H1 (cell line): ENCODE results near the gene GPC2. TPM values are rescaled to one million over a fixed set of nuclear protein-coding genes. Genes with fewer than 3 reads are reported as not detected.

Experiments
- CTCF ChIA-PET: fragments of 300-600 bp; sonication (Branson Sonifier 250); formaldehyde crosslinking; loops from one replicate; lab custom pipeline; 2021; ENCODE audit not compliant: partially characterized antibody; lab: Charles Lee
- POLR2A ChIA-PET: fragments of 300-600 bp; sonication (Branson Sonifier 250); formaldehyde crosslinking; loops from one replicate; lab custom pipeline; 2021; ENCODE audit warnings: inconsistent platforms; ENCODE audit not compliant: partially characterized antibody; lab: Charles Lee
- DNase-seq, 2 experiments: peaks; one replicate each; pipeline versions ENCODE4 v3.0.0 to v3.0.0-alpha.2; 2010 to 2022; ENCODE audit warnings: low spot score in 2 of 2, low read depth in 1 of 2, mixed read lengths in 1 of 2
- FAIRE-seq: peaks from 2 replicates; lab custom pipeline; 2011; peaks lifted over from hg19 to GRCh38; lab: Jason Lieb, UNC
- H2AFZ ChIP-seq: 2 replicates; pipeline ENCODE4 v1.8.1; 2012; ENCODE audit warnings: low read length, inconsistent platforms
- H2AK5ac ChIP-seq: 2 replicates; pipeline ENCODE4 v1.6.1; 2013; ENCODE audit warnings: low read depth, low read length
- H2BK120ac ChIP-seq: replicated peaks from 2 replicates; pipeline ENCODE3; 2013; ENCODE audit warnings: low read depth, low read length, inconsistent platforms
- H2BK12ac ChIP-seq: 2 replicates; pipeline ENCODE4 v1.6.1; 2013; ENCODE audit warnings: low read depth, low read length
- H2BK15ac ChIP-seq: 2 replicates; pipeline ENCODE4 v1.6.1; 2013; ENCODE audit warnings: low read length
- H2BK20ac ChIP-seq: 2 replicates; pipeline ENCODE4 v1.6.1; 2013; ENCODE audit warnings: low read length
- H2BK5ac ChIP-seq: 2 replicates; pipeline ENCODE4 v1.6.1; 2013; ENCODE audit warnings: low read depth, low read length
- H3K14ac ChIP-seq: 2 replicates; pipeline ENCODE4 v1.6.1; 2013; ENCODE audit warnings: inconsistent platforms; ENCODE audit not compliant: insufficient read length
- H3K18ac ChIP-seq: 2 replicates; pipeline ENCODE4 v1.6.1; 2013; ENCODE audit warnings: low read length; ENCODE audit errors: extremely low read depth
- H3K23ac ChIP-seq: 2 replicates; pipeline ENCODE4 v1.6.1; 2013; ENCODE audit warnings: inconsistent platforms; ENCODE audit not compliant: insufficient read length
- H3K23me2 ChIP-seq: 2 replicates; pipeline ENCODE4 v1.6.1; 2013; ENCODE audit warnings: low read depth, low read length
- H3K27ac ChIP-seq: 2 replicates; pipeline ENCODE4 v1.6.1; 2011; ENCODE audit warnings: low read depth, low read length, inconsistent platforms
- H3K27me3 ChIP-seq, 4 experiments: replicated peaks in 1 of 4; 1 replicate in 1 of 4; 2 replicates in 3 of 4; pipeline versions ENCODE4 v1.6.1 to v1.8.1; 2011 to 2013; ENCODE audit warnings: low read length in 3 of 4, mild to moderate bottlenecking in 3 of 4, inconsistent platforms in 2 of 4, mixed read lengths in 2 of 4, moderate library complexity in 1 of 4; ENCODE audit not compliant: control insufficient read depth in 3 of 4, insufficient read depth in 3 of 4; ENCODE audit errors: extremely low read depth in 1 of 4
- H3K36me3 ChIP-seq, 4 experiments: 2 replicates each; pipeline versions ENCODE4 v1.6.1 to v1.8.1; 2011 to 2013; ENCODE audit warnings: mild to moderate bottlenecking in 4 of 4, low read length in 3 of 4, moderate library complexity in 2 of 4, control low read depth in 1 of 4, inconsistent platforms in 1 of 4; ENCODE audit not compliant: insufficient read depth in 4 of 4, control insufficient read depth in 2 of 4
- H3K4ac ChIP-seq: replicated peaks from 2 replicates; pipeline ENCODE3; 2013; ENCODE audit warnings: low read length, low read depth, mixed read lengths, inconsistent platforms; ENCODE audit not compliant: insufficient read length
- H3K4me1 ChIP-seq, 4 experiments: replicated peaks in 1 of 4; 1 replicate in 1 of 4; 2 replicates in 3 of 4; pipeline versions ENCODE4 v1.6.1 to v1.8.1; 2011 to 2013; ENCODE audit warnings: low read length in 3 of 4, inconsistent platforms in 2 of 4, mixed read lengths in 1 of 4; ENCODE audit not compliant: insufficient read depth in 4 of 4, control insufficient read depth in 3 of 4
- H3K4me2 ChIP-seq, 2 experiments: 2 replicates each; pipeline versions ENCODE4 v1.6.1 to v1.8.1; 2011 to 2013; ENCODE audit warnings: low read depth in 2 of 2, low read length in 2 of 2, control low read depth in 1 of 2, inconsistent platforms in 1 of 2, mild to moderate bottlenecking in 1 of 2; ENCODE audit not compliant: insufficient read depth in 1 of 2
- H3K4me3 ChIP-seq, 4 experiments: fragments of 200-600, 300-600 bp in 1 of 4; sonication (generic), shearing (Covaris generic), sonication (Bioruptor Twin) in 1 of 4; 2 replicates each; pipeline versions ENCODE4 v1.5.1 to v1.8.1; 2011 to 2016; ENCODE audit warnings: low read length in 4 of 4, low read depth in 3 of 4, control low read depth in 2 of 4, inconsistent platforms in 2 of 4, mild to moderate bottlenecking in 2 of 4, mixed read lengths in 1 of 4, moderate library complexity in 1 of 4; ENCODE audit not compliant: insufficient read depth in 2 of 4; ENCODE audit errors: extremely low read depth in 1 of 4
- H3K56ac ChIP-seq: replicated peaks from 2 replicates; pipeline ENCODE3; 2013; ENCODE audit warnings: low read depth, mild to moderate bottlenecking, mixed read lengths, low read length, inconsistent platforms; ENCODE audit not compliant: insufficient read length
- H3K79me1 ChIP-seq: 2 replicates; pipeline ENCODE4 v1.6.1; 2013; ENCODE audit warnings: low read depth, low read length, control low read depth
- H3K79me2 ChIP-seq, 2 experiments: 2 replicates each; pipeline versions ENCODE4 v1.6.1 to v1.8.1; 2012 to 2013; ENCODE audit warnings: low read length in 2 of 2, mild to moderate bottlenecking in 2 of 2, inconsistent platforms in 1 of 2; ENCODE audit not compliant: insufficient read depth in 2 of 2, control insufficient read depth in 1 of 2
- H3K9ac ChIP-seq, 4 experiments: replicated peaks in 1 of 4; 1 replicate in 1 of 4; 2 replicates in 3 of 4; pipeline versions ENCODE4 v1.6.1 to v1.8.1; 2011 to 2013; ENCODE audit warnings: low read depth in 3 of 4, low read length in 3 of 4, control low read depth in 2 of 4, mild to moderate bottlenecking in 2 of 4, moderate library complexity in 2 of 4, inconsistent platforms in 1 of 4; ENCODE audit errors: extremely low read depth in 1 of 4
- H3K9me3 ChIP-seq, 2 experiments: 2 replicates each; pipeline versions ENCODE4 v1.6.1 to v1.8.1; 2012 to 2013; ENCODE audit warnings: mild to moderate bottlenecking in 2 of 2, moderate library complexity in 2 of 2, control low read depth in 1 of 2, inconsistent platforms in 1 of 2, low read depth in 1 of 2, low read length in 1 of 2, mixed read lengths in 1 of 2; ENCODE audit not compliant: insufficient read depth in 2 of 2
- H4K20me1 ChIP-seq, 2 experiments: replicated peaks in 1 of 2; 2 replicates each; pipeline versions ENCODE3 to v1.8.1; 2011 to 2013; ENCODE audit warnings: inconsistent platforms in 2 of 2, low read length in 2 of 2, mild to moderate bottlenecking in 1 of 2; ENCODE audit not compliant: insufficient read depth in 2 of 2, control insufficient read depth in 1 of 2
- H4K5ac ChIP-seq: 2 replicates; pipeline ENCODE4 v1.6.1; 2013; ENCODE audit warnings: low read length, low read depth, mixed read lengths, inconsistent platforms; ENCODE audit not compliant: insufficient read length
- H4K8ac ChIP-seq: 2 replicates; pipeline ENCODE4 v1.8.0; 2013; ENCODE audit warnings: mild to moderate bottlenecking, moderate library complexity, low read length, inconsistent platforms; ENCODE audit not compliant: insufficient read depth; ENCODE audit errors: extremely low read depth
- H4K91ac ChIP-seq: replicated peaks from 2 replicates; pipeline ENCODE3; 2013; ENCODE audit warnings: low read length, mixed read lengths, inconsistent platforms; ENCODE audit not compliant: insufficient read length
- ASH2L ChIP-seq: fragments of 200-600, 300-600 bp; sonication (generic); IDR thresholded peaks from one replicate; pipeline ENCODE4 v1.7.1; 2017; ENCODE audit warnings: low read length
- HDAC2 ChIP-seq, 2 experiments: fragments of 300-600 bp in 1 of 2; sonication (generic) in 1 of 2; IDR thresholded peaks; 2 replicates each; pipeline ENCODE4 v1.6.1; 2011 to 2012; ENCODE audit warnings: low read depth in 2 of 2, low read length in 2 of 2, mild to moderate bottlenecking in 2 of 2, moderate library complexity in 2 of 2, borderline replicate concordance in 1 of 2, inconsistent platforms in 1 of 2
- POLR2AphosphoS5 ChIP-seq: IDR thresholded peaks from 2 replicates; pipeline ENCODE4 v1.6.1; 2011; ENCODE audit warnings: low read depth, low read length
- SAP30 ChIP-seq: fragments of 300-600 bp; sonication (generic); IDR thresholded peaks from 2 replicates; pipeline ENCODE4 v1.7.1; 2012; ENCODE audit warnings: low read length, moderate library complexity, mild to moderate bottlenecking, inconsistent platforms; ENCODE audit not compliant: insufficient read depth, insufficient replicate concordance
- whole genome bisulfite sequencing, 2 experiments: shearing (Covaris generic) in 1 of 2; methylation state at CpG; one replicate each; pipeline versions ENCODE4 v1.1.6 to v1.1.7; 2013 to 2015; ENCODE audit warnings: low lambda C conversion rate in 2 of 2, mixed read lengths in 2 of 2, inconsistent platforms in 1 of 2, low coverage in 1 of 2, missing lambda C conversion rate in 1 of 2; ENCODE audit not compliant: insufficient replicate concordance in 2 of 2, insufficient coverage in 1 of 2, insufficient read length in 1 of 2; ENCODE audit errors: extremely low coverage in 1 of 2, missing lambda C conversion rate in 1 of 2; 5-methylcytosine and 5-hydroxymethylcytosine counted together
- polyA plus RNA-seq, 7 experiments: library from polyadenylated mRNA; depleted of rRNA in 3 of 7; stranded (reverse) in 5 of 7; unstranded in 2 of 7; fragments of >200 nt in 5 of 7; fragments of 200-250 nt in 2 of 7; gene quantifications; 1 replicate in 5 of 7; 2 replicates in 1 of 7; 4 replicates in 1 of 7; pipeline versions ENCODE4 v1.2.1 to v1.2.3, GENCODE V29; 2011 to 2013; ENCODE audit warnings: missing spikeins in 2 of 7, mixed read lengths in 2 of 7
- total RNA-seq: library from RNA; stranded (reverse); fragmentation: NEBNext Ultra II Directional; extraction: Animal tissue kit (Norgen Biotek cat#: 25700); gene quantifications from 2 replicates; pipeline ENCODE4 v1.2.1, GENCODE V29; 2021
- TF ChIP-seq, protein P1 (sequence below): IDR thresholded peaks from 2 replicates; pipeline ENCODE4 v1.6.1; 2012; ENCODE audit warnings: inconsistent platforms

Gene GPC2
- total and polyA plus RNA-seq, 2 of the 8 experiments (the other 6 are each of a cell fraction or from before 2014, with no cell fraction given) = 25.3 to 44.8 TPM

- TF ChIP-seq ASH2L (peak; percentile 24), POLR2AphosphoS5 (peak; percentile 20; the same call in 1 of the 2 replicates), SAP30 (no peak), HDAC2 (IDR thresholded peaks at IDR 0.05; ENCODE audit: borderline replicate concordance in 1 of 2, low read depth in 2 of 2, low read length in 2 of 2) (no peak)
- TF ChIP-seq, protein P1, sequence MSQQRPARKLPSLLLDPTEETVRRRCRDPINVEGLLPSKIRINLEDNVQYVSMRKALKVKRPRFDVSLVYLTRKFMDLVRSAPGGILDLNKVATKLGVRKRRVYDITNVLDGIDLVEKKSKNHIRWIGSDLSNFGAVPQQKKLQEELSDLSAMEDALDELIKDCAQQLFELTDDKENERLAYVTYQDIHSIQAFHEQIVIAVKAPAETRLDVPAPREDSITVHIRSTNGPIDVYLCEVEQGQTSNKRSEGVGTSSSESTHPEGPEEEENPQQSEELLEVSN = 0 out of 2 replicates have a peak, but pooled peaks have one; percentile 16
- Histone ChIP-seq H3K79me1 (no peaks in the 10 kb centered on the region), H4K91ac (peak overlapping the region; percentile 98), H2BK120ac (no peak overlapping the region), H3K36me3 (no peaks in the 10 kb centered on the region), H3K4me2 (peak overlapping the region; percentile 74 to 90), H2BK20ac (no peak overlapping the region), H2AFZ (peak overlapping the region; percentile 4; the same call in 1 of the 2 replicates), H3K79me2 (no peaks in the 10 kb centered on the region), H4K8ac (0 out of 2 replicates have a peak overlapping the region, but pooled peaks have one; percentile 73), H2AK5ac (no peak overlapping the region), H3K4me1 (peaks cover 0 to 8% (median 0%) of the 10 kb centered on the region in 4 experiments; a peak in 2 of 7 replicates), H4K20me1 (no peaks in the 10 kb centered on the region), H4K5ac (no peak overlapping the region), H3K18ac (peak overlapping the region; percentile 75), H3K9ac (peak overlapping the region in 3 of 4 experiments; percentile 9 to 91 (median 24); a peak in 4 of 7 replicates), H3K4me3 (peak overlapping the region; percentile 84 to 90 (median 88)), H2BK12ac (no peak overlapping the region; the same call in 1 of the 2 replicates), H3K14ac (no peak overlapping the region), H3K23ac (no peak overlapping the region), H3K9me3 (no peaks in the 10 kb centered on the region), H3K56ac (peak overlapping the region; percentile 10), H3K27ac (no peak overlapping the region), H3K27me3 (peaks cover 0 to 11% (median 0%) of the 10 kb centered on the region in 4 experiments; a peak in 2 of 7 replicates), H2BK15ac (no peak overlapping the region; the same call in 1 of the 2 replicates), H2BK5ac (no peak overlapping the region), H3K4ac (peak overlapping the region; percentile 91), H3K23me2 (peaks cover 8% of the 10 kb centered on the region; the same call in 1 of the 2 replicates)
- ChIA-PET POLR2A (interaction anchor here (0.6 to 4.1 kb wide), 20 partner anchors 8 to 53 kb away, joined by 3 to 68 read pairs (median 4); partner anchors contain the start of genes AP4M1, GAL3ST4, GPC2 and LAMTOR4), CTCF (interaction anchor here (0.5 to 9.0 kb wide), 10 partner anchors 17 to 214 kb away, joined by 3 to 108 read pairs (median 4); partner anchors contain the start of genes AP4M1, GAL3ST4, GPC2 and LAMTOR4)
- FAIRE-seq (no peak), DNase-seq (peak in 1 of 2 experiments; percentile 66)
- 11% methylated on average over 26 of the region's 37 CpGs; no CpG with 5 or more reads in 1 of the 2 experiments for WGBS, 2 experiments
These were observed 49.1 kb downstream of the GPC2 start for GRCh38 chr7:100127866-100128636.
